WI38 (cell line): ENCODE measurements around the gene FGFBP1.

Experiments
- H3K4me3 ChIP-seq: 2 replicates; pipeline ENCODE4 v1.5.1; 2011; ENCODE audit warnings: low read depth, mild to moderate bottlenecking, control low read depth, low read length
- CTCF ChIP-seq: IDR thresholded peaks from 2 replicates; pipeline ENCODE4 v1.5.1; 2012; ENCODE audit warnings: low read depth, mild to moderate bottlenecking, control low read depth, low read length

The FGFBP1 gene

GRCh38 chr4:15891312-15891711, 47.2 kb downstream of the FGFBP1 start:
- H3K4me3 ChIP-seq = no peak overlapping the region
- no peak for TF ChIP-seq CTCF

GRCh38 chr4:15890246-15890829, 48.2 kb downstream of the FGFBP1 start:
- no peak overlapping the region for H3K4me3 ChIP-seq
- TF ChIP-seq CTCF = no peak

- TF ChIP-seq CTCF = no peak
- no peak overlapping the region for H3K4me3 ChIP-seq
Measured at GRCh38 chr4:15888515-15888914, 50.0 kb downstream of the FGFBP1 start.
